Activated naive CD4-positive, alpha-beta T cell (primary cell): ENCODE results near the gene TUSC2.

ENCODE experiments used
- DNase-seq, 4 experiments: peaks; one replicate each; lab custom pipeline; 2025; lab: John Stamatoyannopoulos, UW

The TUSC2 gene

GRCh38 chr3:50354186-50354764, 26.3 kb upstream of the TUSC2 start:
- no peak for DNase-seq

- no peak for DNase-seq
Observed at GRCh38 chr3:50353245-50354004, 25.4 kb upstream of the TUSC2 start.

GRCh38 chr3:50352781-50353180, 24.8 kb upstream of the TUSC2 start:
- no peak for DNase-seq

- no peak for DNase-seq
Observed at GRCh38 chr3:50351323-50351697, 23.3 kb upstream of the TUSC2 start.

GRCh38 chr3:50350527-50351322, 22.7 kb upstream of the TUSC2 start, which contains the start of the genes CYB561D2 and NPRL2:
Gene CYB561D2 (plus strand): TSS chr3:50350862. CDS start chr3:50351434, 572 bp downstream.
Gene NPRL2 (minus strand): TSS chr3:50350775. CDS start chr3:50350652, 123 bp downstream.
- peak; percentile 97 to 99 (median 98) for DNase-seq

GRCh38 chr3:50350213-50350526, 22.1 kb upstream of the TUSC2 start:
- no peak for DNase-seq

GRCh38 chr3:50347187-50347813, 19.3 kb upstream of the TUSC2 start:
- DNase-seq: peak; percentile 17 to 60 (median 38)

- peak; percentile 41 to 72 (median 54) for DNase-seq
Observed at GRCh38 chr3:50345586-50346234, 17.7 kb upstream of the TUSC2 start, which contains the start of gene ZMYND10. Gene ZMYND10 (minus strand): TSS chr3:50345732. CDS start chr3:50345579, 153 bp downstream.

- no peak for DNase-seq
Observed at GRCh38 chr3:50345008-50345407, 17.0 kb upstream of the TUSC2 start.

GRCh38 chr3:50342813-50343633, 15.0 kb upstream of the TUSC2 start:
- DNase-seq: no peak

GRCh38 chr3:50341996-50342650, 14.1 kb upstream of the TUSC2 start:
- no peak for DNase-seq

GRCh38 chr3:50341537-50341936, 13.5 kb upstream of the TUSC2 start:
- no peak for DNase-seq

GRCh38 chr3:50340448-50341329, 12.7 kb upstream of the TUSC2 start, which contains the start of gene RASSF1:
Gene RASSF1 (minus strand): TSS chr3:50340836. CDS start chr3:50340805, 31 bp downstream.
- peak in 2 of 4 experiments; percentile 31 to 33 for DNase-seq

GRCh38 chr3:50340147-50340447, 12.1 kb upstream of the TUSC2 start:
- no peak for DNase-seq

GRCh38 chr3:50339485-50340146, 11.6 kb upstream of the TUSC2 start:
- no peak for DNase-seq

GRCh38 chr3:50338965-50339364, 10.9 kb upstream of the TUSC2 start:
- DNase-seq: no peak

GRCh38 chr3:50337175-50337861, 9.3 kb upstream of the TUSC2 start:
- peak; percentile 76 to 88 (median 84) for DNase-seq
